Measurements from ENCODE around the gene FAM90A1. TPM values are rescaled to one million over a fixed set of nuclear protein-coding genes. Genes with fewer than 3 reads are reported as not detected.
"Not testable (repeated sequence)": the region's sequence is repeated elsewhere in the genome, so short reads cannot be mapped to it uniquely, and the experiment has no call there.

FAM90A1 gene
- total RNA-seq, 1 donor from 2014 or later = not detected

DNA sequence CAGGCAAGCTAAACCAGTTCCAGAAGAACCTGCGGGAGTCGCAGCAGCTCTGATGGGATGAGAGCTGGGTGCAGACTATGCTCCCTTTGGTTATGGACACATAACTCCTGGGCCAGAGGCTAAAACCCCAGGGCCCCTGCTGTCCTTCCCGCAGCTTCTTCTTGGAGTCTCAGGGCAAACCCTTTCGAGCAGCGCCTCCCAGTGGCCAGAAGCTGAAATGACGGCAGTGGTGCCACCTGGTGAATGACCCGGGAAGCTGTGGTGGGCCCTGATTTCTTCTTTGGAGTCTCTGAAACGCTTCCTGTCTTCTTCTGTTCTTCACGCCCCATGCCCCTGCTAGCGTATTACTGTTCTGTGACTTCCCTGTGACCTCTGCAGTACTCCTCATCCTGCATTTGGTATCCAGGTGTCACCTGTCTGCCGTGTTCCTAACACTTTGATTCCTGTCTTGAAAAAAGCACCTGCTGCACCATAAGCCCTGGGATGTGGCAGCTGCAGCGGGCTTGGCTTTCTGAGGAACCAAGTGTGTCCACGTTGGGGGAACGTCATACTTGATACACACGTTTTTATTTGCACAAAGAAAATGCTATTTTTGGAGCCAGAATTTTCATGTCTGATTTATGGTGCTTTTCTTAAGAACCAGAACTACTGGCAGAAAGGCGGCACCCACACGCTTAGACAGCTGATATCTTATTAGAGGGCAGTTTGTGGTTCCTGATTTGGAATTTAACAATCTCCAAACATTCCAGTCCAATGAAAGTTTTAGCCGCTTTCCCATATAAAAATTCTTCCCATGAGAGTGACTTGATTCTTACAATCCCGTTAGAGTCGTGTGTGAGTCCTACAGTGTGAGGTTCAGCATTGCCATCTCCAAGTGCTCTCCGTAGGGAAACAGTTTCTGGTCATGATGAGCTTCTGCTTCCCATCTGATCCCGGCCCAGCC, 4.5 kb upstream of the FAM90A1 start:
- not testable (repeated sequence) for H3K9me3 Mint-ChIP-seq (ENCODE audit: low read depth); DNase-seq (ENCODE audit: low spot score); H3K4me1 Mint-ChIP-seq (ENCODE audit: low read depth); H3K36me3 Mint-ChIP-seq (ENCODE audit: low read depth); H3K27me3 Mint-ChIP-seq (ENCODE audit: low read depth); H3K4me3 Mint-ChIP-seq (ENCODE audit: unreplicated experiment); H3K27ac Mint-ChIP-seq (ENCODE audit: unreplicated experiment)
- TF ChIP-seq CTCF (IDR thresholded peaks at IDR 0.05) = peak; percentile 87

GRCh38 chr12:8231049-8231448, 3.6 kb upstream of the FAM90A1 start:
- not testable (repeated sequence) for H3K36me3 Mint-ChIP-seq (ENCODE audit: low read depth); H3K4me3 Mint-ChIP-seq (ENCODE audit: unreplicated experiment); H3K27me3 Mint-ChIP-seq (ENCODE audit: low read depth); H3K9me3 Mint-ChIP-seq (ENCODE audit: low read depth); DNase-seq (ENCODE audit: low spot score); H3K27ac Mint-ChIP-seq (ENCODE audit: unreplicated experiment); H3K4me1 Mint-ChIP-seq (ENCODE audit: low read depth)

DNA sequence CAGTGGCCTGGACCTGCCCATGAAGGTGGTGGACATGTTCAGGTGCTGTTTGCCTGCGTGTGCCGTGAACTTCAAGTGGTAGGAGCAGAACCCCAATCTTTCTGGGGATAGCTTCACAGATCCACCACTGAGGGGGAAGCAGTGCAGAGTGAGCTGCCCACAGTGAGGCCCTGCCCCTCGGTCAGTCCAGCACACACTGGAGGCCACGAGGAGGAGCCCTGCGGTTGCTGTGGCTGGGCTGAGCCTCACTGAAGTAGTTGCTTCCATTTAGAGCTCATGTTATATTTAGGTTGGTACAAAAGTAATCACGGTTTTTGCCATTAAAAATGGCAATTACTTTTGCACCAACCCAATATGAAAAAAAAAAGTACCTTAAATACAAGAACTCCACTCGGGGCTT, 2.1 kb upstream of the FAM90A1 start:
- H3K4me1 Mint-ChIP-seq (ENCODE audit: low read depth); H3K27me3 Mint-ChIP-seq (ENCODE audit: low read depth); H3K27ac Mint-ChIP-seq (ENCODE audit: unreplicated experiment); DNase-seq (ENCODE audit: low spot score); H3K9me3 Mint-ChIP-seq (ENCODE audit: low read depth); H3K36me3 Mint-ChIP-seq (ENCODE audit: low read depth); H3K4me3 Mint-ChIP-seq (ENCODE audit: unreplicated experiment): not testable (repeated sequence)

- H3K27ac Mint-ChIP-seq (ENCODE audit: unreplicated experiment); H3K36me3 Mint-ChIP-seq (ENCODE audit: low read depth); H3K27me3 Mint-ChIP-seq (ENCODE audit: low read depth); DNase-seq (ENCODE audit: low spot score); H3K4me3 Mint-ChIP-seq (ENCODE audit: unreplicated experiment); H3K4me1 Mint-ChIP-seq (ENCODE audit: low read depth); H3K9me3 Mint-ChIP-seq (ENCODE audit: low read depth): not testable (repeated sequence)
Measured at GRCh38 chr12:8228607-8229006, 1.2 kb upstream of the FAM90A1 start.

GRCh38 chr12:8227732-8228077, 287 bp upstream of the FAM90A1 start:
- not testable (repeated sequence) for H3K9me3 Mint-ChIP-seq (ENCODE audit: low read depth); H3K27ac Mint-ChIP-seq (ENCODE audit: unreplicated experiment); H3K36me3 Mint-ChIP-seq (ENCODE audit: low read depth); H3K27me3 Mint-ChIP-seq (ENCODE audit: low read depth); DNase-seq (ENCODE audit: low spot score); H3K4me3 Mint-ChIP-seq (ENCODE audit: unreplicated experiment); H3K4me1 Mint-ChIP-seq (ENCODE audit: low read depth)

DNA sequence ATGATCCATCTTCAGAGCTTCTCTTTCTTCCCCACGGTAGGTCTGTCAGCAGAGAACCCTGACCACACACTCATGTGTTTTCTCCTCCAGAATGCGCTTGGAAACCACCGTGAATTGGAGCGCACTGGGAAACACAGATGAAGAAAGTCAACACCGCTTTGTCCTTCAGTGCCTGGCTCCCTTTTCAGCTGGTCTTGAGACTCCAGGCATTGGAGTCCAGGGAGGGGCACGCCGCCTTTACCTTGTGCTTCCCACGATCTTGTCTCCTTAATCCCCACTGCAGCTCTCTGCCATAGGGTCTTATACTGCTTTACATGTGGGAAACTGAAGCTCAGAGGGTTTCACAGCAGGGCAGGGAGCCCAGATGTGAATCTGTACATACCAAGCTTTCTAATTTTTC, 1.1 kb downstream of the FAM90A1 start:
- Mint-ChIP-seq H3K27ac (ENCODE audit: unreplicated experiment) (no peak overlapping the region), H3K4me3 (ENCODE audit: unreplicated experiment) (no peak overlapping the region), H3K9me3 (ENCODE audit: low read depth) (peaks cover 8% of the 10 kb centered on the region), H3K27me3 (ENCODE audit: low read depth) (no peaks in the 10 kb centered on the region), H3K36me3 (ENCODE audit: low read depth) (no peaks in the 10 kb centered on the region), H3K4me1 (ENCODE audit: low read depth) (no peaks in the 10 kb centered on the region)
- TF ChIP-seq CTCF (IDR thresholded peaks at IDR 0.05) = no peak
- no peak for DNase-seq (ENCODE audit: low spot score)

DNA sequence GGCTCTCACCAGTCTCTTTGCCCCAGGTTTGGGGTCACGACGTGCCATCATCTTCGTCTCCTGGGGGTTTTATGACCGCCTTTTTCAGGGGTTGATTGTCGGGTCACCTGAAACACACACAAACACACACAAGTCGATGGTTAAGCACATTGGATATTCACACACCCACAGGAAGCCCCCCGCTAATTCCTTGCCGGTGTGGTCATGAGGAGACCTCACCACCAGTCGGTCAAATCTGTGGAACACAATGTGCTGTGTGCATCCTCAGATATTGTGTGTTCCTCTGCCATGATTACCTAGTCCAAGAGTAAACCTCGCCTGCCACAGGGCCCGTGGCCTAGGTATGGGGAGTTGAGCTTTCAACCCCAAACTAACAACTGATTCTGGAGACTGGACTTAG, 2.6 kb downstream of the FAM90A1 start:
- not testable (repeated sequence) for H3K27me3 Mint-ChIP-seq (ENCODE audit: low read depth); H3K4me1 Mint-ChIP-seq (ENCODE audit: low read depth); H3K36me3 Mint-ChIP-seq (ENCODE audit: low read depth)

GRCh38 chr12:8223646-8224045, 3.8 kb downstream of the FAM90A1 start:
- H3K36me3 Mint-ChIP-seq (ENCODE audit: low read depth); H3K4me3 Mint-ChIP-seq (ENCODE audit: unreplicated experiment); H3K4me1 Mint-ChIP-seq (ENCODE audit: low read depth); DNase-seq (ENCODE audit: low spot score); H3K27ac Mint-ChIP-seq (ENCODE audit: unreplicated experiment); H3K27me3 Mint-ChIP-seq (ENCODE audit: low read depth): not testable (repeated sequence)
- peaks cover 19% of the 10 kb centered on the region for H3K9me3 Mint-ChIP-seq (ENCODE audit: low read depth)

More for the DNA sequence above, 2.6 kb downstream of the FAM90A1 start:
- DNase-seq (ENCODE audit: low spot score); H3K27ac Mint-ChIP-seq (ENCODE audit: unreplicated experiment); H3K4me3 Mint-ChIP-seq (ENCODE audit: unreplicated experiment): not testable (repeated sequence)
- H3K9me3 Mint-ChIP-seq (ENCODE audit: low read depth) = peaks cover 12% of the 10 kb centered on the region

DNA sequence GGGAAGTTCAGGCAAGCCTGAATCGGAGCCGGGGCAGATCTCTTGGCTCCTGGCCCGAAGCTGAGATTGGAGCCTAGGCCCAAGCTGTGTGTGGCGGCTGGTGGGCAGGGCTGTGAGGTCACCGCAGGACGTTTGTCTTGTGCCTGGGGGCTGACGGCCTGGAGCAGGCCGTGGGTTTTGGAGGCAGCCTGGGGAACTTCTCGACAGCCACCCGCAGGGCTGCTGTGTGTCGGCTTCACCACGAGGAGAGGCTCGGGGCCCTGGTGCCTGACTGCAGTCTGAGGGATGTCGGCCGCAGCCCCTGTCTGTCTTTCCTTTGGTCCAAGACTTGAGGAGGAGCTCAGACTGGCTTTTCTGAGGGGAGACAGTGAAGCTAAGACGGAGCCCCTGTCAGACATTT, 5.1 kb downstream of the FAM90A1 start:
- not testable (repeated sequence) for DNase-seq (ENCODE audit: low spot score); H3K4me3 Mint-ChIP-seq (ENCODE audit: unreplicated experiment); H3K27me3 Mint-ChIP-seq (ENCODE audit: low read depth); H3K27ac Mint-ChIP-seq (ENCODE audit: unreplicated experiment); H3K4me1 Mint-ChIP-seq (ENCODE audit: low read depth); H3K36me3 Mint-ChIP-seq (ENCODE audit: low read depth)
- H3K9me3 Mint-ChIP-seq (ENCODE audit: low read depth) = peaks cover 21% of the 10 kb centered on the region

DNA sequence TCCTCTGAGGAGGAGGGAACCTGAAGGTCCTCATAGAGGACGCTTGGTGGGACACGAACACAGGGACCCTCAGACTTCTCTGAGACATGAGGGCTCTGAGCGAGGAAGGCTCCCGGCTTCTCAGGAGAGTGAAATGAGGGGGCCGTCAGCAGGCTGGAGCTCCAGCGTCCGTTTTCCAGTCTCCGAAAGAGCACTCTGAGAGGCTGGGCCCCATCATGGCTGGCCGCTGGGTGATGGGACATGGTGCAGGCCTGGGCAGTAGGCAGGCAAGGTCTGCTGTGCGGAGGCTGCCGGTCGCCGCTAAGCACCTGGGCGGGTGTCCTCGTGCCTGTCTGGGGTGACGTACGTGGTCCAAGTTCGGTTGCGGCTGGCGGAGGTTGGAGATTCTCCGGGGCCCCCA, 5.6 kb downstream of the FAM90A1 start:
- DNase-seq (ENCODE audit: low spot score); H3K36me3 Mint-ChIP-seq (ENCODE audit: low read depth); H3K4me3 Mint-ChIP-seq (ENCODE audit: unreplicated experiment); H3K4me1 Mint-ChIP-seq (ENCODE audit: low read depth); H3K27ac Mint-ChIP-seq (ENCODE audit: unreplicated experiment); H3K27me3 Mint-ChIP-seq (ENCODE audit: low read depth): not testable (repeated sequence)
- H3K9me3 Mint-ChIP-seq (ENCODE audit: low read depth) = peaks cover 21% of the 10 kb centered on the region

DNA sequence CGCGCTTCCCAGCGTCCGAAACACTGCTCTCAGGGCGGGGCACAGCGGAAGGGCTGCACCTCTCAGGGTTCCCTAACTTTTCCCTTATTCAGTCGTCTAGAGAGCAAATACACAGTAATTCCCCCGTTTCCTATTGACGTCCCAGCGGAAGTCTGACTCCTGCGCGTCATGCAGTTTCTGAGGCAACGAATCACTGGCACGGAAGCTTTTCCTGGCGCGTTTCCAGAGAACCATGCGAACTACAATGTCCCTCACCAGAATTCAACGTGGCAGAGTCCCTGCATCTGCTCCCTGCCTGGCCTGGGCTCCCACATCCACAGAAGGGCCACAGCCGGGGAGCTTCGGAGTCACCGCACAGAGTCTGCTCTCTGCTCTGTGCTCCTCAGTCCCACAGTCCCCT, 6.0 kb downstream of the FAM90A1 start:
- not testable (repeated sequence) for H3K27me3 Mint-ChIP-seq (ENCODE audit: low read depth); DNase-seq (ENCODE audit: low spot score); H3K27ac Mint-ChIP-seq (ENCODE audit: unreplicated experiment); H3K36me3 Mint-ChIP-seq (ENCODE audit: low read depth); H3K4me3 Mint-ChIP-seq (ENCODE audit: unreplicated experiment); H3K4me1 Mint-ChIP-seq (ENCODE audit: low read depth)
- peaks cover 21% of the 10 kb centered on the region for H3K9me3 Mint-ChIP-seq (ENCODE audit: low read depth)

Measured in chondrocyte (in vitro differentiated cells).